ENCODE results near the gene POU6F2. TPM values are rescaled to one million over a fixed set of nuclear protein-coding genes. Genes with fewer than 3 reads are reported as not detected.

Gene POU6F2
- total RNA-seq, 1 experiment from 2014 or later = 0.27 TPM

DNA sequence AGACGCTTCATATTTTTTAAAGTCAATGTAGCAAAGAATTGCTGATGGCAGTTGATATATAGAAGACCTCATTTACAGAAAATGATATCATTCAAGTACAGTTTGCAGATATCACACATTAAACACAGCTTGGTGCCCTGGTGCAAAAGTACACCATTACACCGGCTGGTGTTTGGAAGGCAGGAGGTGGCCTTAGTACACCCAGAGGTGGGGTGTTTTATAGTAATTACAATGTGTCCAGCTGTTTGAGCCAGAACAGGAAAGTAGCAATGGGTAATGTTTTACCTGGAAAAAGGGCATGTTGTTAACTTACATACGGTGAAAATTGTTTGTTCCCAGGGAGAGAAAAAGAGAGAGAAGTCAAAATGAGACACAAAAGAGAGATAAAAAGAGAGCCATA, 485.5 kb downstream of the POU6F2 start:
- no peak for ATAC-seq
- no peak for TF ChIP-seq EZH2phosphoT487 (IDR thresholded peaks at IDR 0.05; ENCODE audit: borderline replicate concordance)
- TF ChIP-seq EZH2 (IDR thresholded peaks at IDR 0.05) = no peak
- TF ChIP-seq ELF1 (IDR thresholded peaks at IDR 0.05; ENCODE audit: borderline replicate concordance, low read depth) = no peak
- TF ChIP-seq TCF7L2 (IDR thresholded peaks at IDR 0.05; ENCODE audit: borderline replicate concordance, extremely low read depth, insufficient read depth, insufficient read length) = no peak
- TF ChIP-seq CBX3 (IDR thresholded peaks at IDR 0.05; ENCODE audit: low read depth) = no peak
- TF ChIP-seq FOSL1 (IDR thresholded peaks at IDR 0.05; ENCODE audit: low read depth) = no peak
- TF ChIP-seq YY1 (IDR thresholded peaks at IDR 0.05; ENCODE audit: extremely low read depth, insufficient replicate concordance, low read depth, low read length) = no peak
- TF ChIP-seq, protein P1, sequence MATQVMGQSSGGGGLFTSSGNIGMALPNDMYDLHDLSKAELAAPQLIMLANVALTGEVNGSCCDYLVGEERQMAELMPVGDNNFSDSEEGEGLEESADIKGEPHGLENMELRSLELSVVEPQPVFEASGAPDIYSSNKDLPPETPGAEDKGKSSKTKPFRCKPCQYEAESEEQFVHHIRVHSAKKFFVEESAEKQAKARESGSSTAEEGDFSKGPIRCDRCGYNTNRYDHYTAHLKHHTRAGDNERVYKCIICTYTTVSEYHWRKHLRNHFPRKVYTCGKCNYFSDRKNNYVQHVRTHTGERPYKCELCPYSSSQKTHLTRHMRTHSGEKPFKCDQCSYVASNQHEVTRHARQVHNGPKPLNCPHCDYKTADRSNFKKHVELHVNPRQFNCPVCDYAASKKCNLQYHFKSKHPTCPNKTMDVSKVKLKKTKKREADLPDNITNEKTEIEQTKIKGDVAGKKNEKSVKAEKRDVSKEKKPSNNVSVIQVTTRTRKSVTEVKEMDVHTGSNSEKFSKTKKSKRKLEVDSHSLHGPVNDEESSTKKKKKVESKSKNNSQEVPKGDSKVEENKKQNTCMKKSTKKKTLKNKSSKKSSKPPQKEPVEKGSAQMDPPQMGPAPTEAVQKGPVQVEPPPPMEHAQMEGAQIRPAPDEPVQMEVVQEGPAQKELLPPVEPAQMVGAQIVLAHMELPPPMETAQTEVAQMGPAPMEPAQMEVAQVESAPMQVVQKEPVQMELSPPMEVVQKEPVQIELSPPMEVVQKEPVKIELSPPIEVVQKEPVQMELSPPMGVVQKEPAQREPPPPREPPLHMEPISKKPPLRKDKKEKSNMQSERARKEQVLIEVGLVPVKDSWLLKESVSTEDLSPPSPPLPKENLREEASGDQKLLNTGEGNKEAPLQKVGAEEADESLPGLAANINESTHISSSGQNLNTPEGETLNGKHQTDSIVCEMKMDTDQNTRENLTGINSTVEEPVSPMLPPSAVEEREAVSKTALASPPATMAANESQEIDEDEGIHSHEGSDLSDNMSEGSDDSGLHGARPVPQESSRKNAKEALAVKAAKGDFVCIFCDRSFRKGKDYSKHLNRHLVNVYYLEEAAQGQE (IDR thresholded peaks at IDR 0.05; ENCODE audit: low read depth) = no peak
- TF ChIP-seq SP1 (IDR thresholded peaks at IDR 0.05; ENCODE audit: low read depth) = no peak
- no peak for TF ChIP-seq POLR2AphosphoS5 (IDR thresholded peaks at IDR 0.05; ENCODE audit: low read depth, low read length)
- TF ChIP-seq ZFX (IDR thresholded peaks at IDR 0.05) = no peak
- no peak for TF ChIP-seq SIN3A (IDR thresholded peaks at IDR 0.05; ENCODE audit: low read depth)
- no peak for TF ChIP-seq JUND (IDR thresholded peaks at IDR 0.05)
- no peak for TF ChIP-seq CEBPB (IDR thresholded peaks at IDR 0.05; ENCODE audit: low read depth)
- Histone ChIP-seq H3K9me2 (ENCODE audit: insufficient read depth) (0 out of 2 replicates have a peak, but pooled peaks cover 4% of the 10 kb centered on the region), H2AFZ (ENCODE audit: low read depth, low read length, poor library complexity, severe bottlenecking) (no peak overlapping the region), H3K36me3 (ENCODE audit: control insufficient read depth in 1 of 2, insufficient read depth in 2 of 2, low read length in 2 of 2) (no peaks in the 10 kb centered on the region), H3K4me1 (ENCODE audit: control insufficient read depth in 1 of 2, insufficient read depth in 2 of 2, low read length in 2 of 2) (peaks cover 0 to 6% of the 10 kb centered on the region in 2 experiments; a peak in 2 of 4 replicates), H3K4me2 (ENCODE audit: low read length) (no peak overlapping the region), H3K27ac (ENCODE audit: low read depth, low read length) (no peak overlapping the region), H3K9me3 (ENCODE audit: control insufficient read depth in 1 of 2, insufficient read depth in 1 of 2, low read depth in 1 of 2, low read length in 2 of 2) (no peaks in the 10 kb centered on the region), H4K20me1 (ENCODE audit: insufficient read depth) (no peaks in the 10 kb centered on the region), H3K4me3 (replicated peaks in 1 of 2; ENCODE audit: low read depth in 1 of 2, low read length in 2 of 2) (no peak overlapping the region), H3K9ac (ENCODE audit: low read length) (no peak overlapping the region), H3K27me3 (ENCODE audit: insufficient read depth, low read length) (no peaks in the 10 kb centered on the region), H3K79me2 (ENCODE audit: insufficient read depth, low read length) (no peaks in the 10 kb centered on the region)
- ChIA-PET POLR2A (no interaction called here), CTCF (interaction anchor here (3.3 kb wide), 1 partner anchor 9 kb away, joined by 27 read pairs; no protein-coding TSS in a partner anchor), RAD21 (ENCODE audit: low non-redundant PET in 1 of 2, low total read pairs in 2 of 2, uncharacterized antibody in 2 of 2, unreplicated experiment in 2 of 2) (no interaction called here)
- no TSS peak for BruUV-seq (replicated peaks)
- DNase-seq (ENCODE audit: low read depth, low spot score) = no peak
- intact Hi-C loops (cut with micrococcal nuclease) = no loop called here
